GM19324 (cell line): ENCODE data around the gene PDE6H.

Experiments used
- ATAC-seq: cut with Tn5 transposase; IDR thresholded peaks from one replicate; pipeline ENCODE4 v1.9.1; 2021; ENCODE audit warnings: mild to moderate bottlenecking, moderate library complexity; ENCODE audit not compliant: unreplicated experiment, low FRiP score

The PDE6H gene

GRCh38 chr12:14965221-14965620 lies 7.6 kb upstream of the PDE6H start:
- no peak for ATAC-seq

DNA sequence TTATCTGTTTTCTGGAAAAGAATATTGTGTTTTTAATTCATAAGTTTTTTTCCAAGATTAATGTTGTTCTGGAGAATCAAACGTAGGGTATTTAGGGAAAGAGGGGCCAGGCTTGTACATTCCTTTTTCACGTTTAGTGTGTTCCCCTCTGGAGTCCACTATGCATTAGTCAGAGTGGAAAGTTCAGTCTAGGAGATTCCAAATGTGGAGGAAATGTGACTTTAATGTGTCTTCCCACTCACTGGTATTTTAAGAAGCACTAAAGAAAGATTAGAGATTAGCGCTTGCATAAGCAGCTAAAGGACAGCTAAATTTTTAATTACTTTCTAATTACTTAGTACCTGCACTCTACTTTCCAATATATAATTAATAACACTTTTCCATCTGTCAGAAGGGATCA lies 4.4 kb upstream of the PDE6H start:
- no peak for ATAC-seq

GRCh38 chr12:14970473-14970872 lies 2.4 kb upstream of the PDE6H start:
- ATAC-seq = no peak

DNA sequence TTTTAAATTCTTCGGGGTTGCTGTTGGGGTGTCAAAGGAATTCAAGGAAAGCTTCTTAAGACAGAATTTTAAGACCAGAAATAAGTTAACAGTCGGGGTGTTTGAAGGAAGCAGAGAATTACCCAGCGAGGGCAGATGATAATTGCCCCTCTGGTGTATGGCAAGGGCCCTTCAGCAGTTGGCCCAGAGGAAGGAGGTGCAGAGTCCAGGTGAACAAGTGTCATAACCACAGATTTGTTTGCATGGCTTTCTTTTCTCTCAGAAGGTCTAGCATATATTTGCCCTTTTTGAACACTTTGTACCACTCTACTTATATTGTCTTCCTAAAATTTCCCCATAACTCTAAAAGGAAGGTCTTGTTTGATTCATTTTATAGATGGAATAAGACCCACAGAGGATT lies 1.8 kb downstream of the PDE6H start:
- no peak for ATAC-seq

- no peak for ATAC-seq
These were observed 2.6 kb downstream of the PDE6H start for GRCh38 chr12:14975457-14975856.

DNA sequence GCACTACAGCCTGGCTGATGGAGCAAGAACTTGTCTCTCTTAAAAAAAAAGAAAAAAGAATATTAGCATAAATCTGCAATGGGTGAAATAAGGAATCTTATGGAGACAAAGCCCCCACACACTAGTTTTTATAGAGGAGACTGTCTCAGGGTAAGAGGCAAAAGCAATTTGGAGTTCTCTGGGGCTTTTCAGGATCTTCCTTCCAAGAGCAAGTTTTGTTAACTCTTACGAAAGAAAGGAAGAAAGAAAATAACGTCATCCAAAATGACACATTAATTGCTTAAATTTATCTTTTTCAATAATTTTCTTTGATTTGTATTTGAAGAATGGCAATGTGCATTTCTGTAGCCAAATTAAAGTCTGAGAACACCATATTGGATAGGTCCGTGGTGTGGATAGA lies 3.8 kb downstream of the PDE6H start:
- ATAC-seq = no peak

- no peak for ATAC-seq
These were observed 6.6 kb downstream of the PDE6H start for GRCh38 chr12:14979468-14979867.

DNA sequence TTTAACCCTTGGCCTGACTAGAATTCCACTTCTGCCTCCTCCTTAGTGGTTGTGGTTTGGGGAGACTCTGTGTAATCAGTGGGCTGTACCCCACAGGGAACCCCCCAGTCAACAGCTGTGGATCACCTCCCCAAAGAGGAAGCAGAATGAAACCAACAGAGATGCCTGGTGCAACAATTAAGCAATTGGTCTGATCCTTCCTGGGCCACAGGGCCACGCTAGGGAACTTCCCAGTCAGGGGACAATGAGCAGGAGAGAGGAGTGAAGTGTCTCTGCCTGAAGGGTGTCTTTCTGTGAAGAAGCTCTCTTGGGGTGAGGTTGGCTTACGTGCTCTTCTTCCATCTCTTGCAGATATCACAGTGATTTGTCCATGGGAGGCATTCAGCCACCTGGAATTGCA lies 8.2 kb downstream of the PDE6H start:
- ATAC-seq = no peak

GRCh38 chr12:14982562-14982961 lies 9.7 kb downstream of the PDE6H start:
- no peak for ATAC-seq

DNA sequence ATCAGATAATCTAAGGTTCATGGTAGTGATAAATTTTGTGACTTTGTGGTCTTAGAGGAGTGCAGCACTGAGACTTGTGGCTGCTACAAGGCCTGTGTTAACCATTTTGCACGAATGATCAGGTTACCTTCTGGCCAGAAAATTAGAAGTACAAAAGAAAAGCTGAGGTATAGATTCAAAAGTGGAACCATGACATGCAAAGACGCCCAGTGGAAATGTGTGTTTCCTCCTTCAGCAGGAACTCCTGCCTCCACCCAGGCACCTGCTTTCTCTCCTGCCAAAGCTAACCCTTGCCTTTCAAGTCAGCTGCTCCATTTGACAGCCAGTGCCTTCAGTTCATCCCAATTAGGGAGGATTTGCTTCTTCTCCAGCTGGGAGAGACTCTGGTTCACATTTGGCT lies 10.1 kb downstream of the PDE6H start:
- peak; percentile 68 for ATAC-seq

DNA sequence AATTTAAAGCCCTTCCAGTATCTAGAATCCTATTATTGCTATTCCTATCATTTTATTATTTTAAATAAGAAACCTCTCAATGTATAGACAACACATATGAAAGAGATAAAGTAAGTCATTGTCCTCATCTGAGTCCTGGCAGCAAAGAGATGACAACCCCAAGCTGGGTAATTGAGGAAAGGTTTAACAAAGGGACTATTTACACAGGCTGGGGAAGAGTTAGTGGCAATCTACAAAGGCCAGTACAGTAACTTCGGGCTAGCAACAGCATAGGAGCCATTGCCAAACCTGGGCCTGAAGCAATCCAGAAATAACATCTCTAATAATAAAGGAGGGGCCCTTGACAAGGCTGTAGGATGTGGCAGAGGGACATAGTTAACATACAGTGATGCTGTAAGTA lies 11.2 kb downstream of the PDE6H start:
- ATAC-seq = no peak

DNA sequence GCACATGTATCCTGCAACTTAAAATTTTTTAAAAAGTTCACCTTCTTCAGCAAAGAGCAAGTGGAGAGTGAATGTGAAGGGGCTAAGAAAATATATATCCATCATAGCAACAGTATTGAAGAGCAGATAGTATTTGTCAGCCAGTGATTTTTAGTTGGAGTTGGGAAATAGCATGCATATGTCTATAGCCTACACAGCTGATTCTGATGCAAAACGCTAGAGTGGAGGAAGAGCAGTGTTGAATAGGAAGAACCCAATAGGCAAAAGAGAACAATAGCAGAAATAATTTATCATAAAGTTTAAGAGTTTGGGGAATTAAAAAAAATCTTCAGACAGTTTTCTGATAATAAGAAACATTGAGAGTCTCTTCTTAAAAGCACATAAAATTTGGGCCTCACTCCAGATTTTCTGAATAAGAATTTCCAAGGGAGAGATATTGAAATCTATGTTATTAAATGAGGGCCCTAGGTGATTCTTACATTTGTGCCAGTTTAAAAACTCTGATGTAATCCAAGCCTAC lies 12.0 kb downstream of the PDE6H start:
- ATAC-seq = no peak

- ATAC-seq = no peak
These were observed 13.6 kb downstream of the PDE6H start for GRCh38 chr12:14986449-14986848.

- no peak for ATAC-seq
These were observed 15.2 kb downstream of the PDE6H start for GRCh38 chr12:14988035-14988434.

DNA sequence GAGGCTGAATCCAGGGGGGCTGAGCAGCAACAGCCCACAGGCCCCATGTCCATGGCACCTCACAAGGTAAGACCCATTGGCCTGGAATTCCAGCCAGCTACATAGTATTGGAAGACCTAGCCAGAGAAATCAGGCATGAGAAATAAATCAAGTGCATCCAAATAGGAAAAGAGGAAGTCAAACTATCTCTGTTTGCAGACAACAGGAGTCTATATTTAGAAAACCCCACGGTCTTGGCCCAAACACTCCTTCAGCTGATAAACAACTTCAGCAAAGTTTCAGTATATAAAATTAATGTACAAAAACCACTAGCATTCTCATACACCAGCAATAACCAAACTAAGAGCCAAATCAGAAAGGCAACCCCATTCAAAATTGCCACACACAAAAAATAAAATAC lies 16.9 kb downstream of the PDE6H start:
- ATAC-seq = no peak

GRCh38 chr12:14991069-14991468 lies 18.2 kb downstream of the PDE6H start:
- ATAC-seq = no peak

DNA sequence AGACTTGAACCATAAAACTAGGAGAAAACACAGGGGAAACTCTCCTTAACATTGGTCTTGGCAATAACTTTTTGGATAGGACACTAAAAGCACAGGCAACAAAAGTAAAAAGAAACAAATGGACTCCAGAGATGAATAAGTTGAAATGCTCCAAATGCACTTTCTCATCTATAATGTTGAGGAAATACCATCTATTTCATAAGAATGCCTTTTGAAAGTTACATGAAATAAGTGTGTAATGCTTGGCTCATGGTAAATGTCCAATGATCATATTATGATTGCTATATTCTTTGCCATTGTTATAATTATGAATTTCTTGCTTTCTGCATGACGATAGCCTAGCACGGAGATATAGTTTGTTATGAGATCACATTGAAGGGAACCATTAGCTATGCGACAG lies 19.8 kb downstream of the PDE6H start:
- no peak for ATAC-seq

- no peak for ATAC-seq
These were observed 20.3 kb downstream of the PDE6H start for GRCh38 chr12:14993117-14993516.

GRCh38 chr12:14993537-14994266 lies 20.9 kb downstream of the PDE6H start:
- ATAC-seq = no peak

DNA sequence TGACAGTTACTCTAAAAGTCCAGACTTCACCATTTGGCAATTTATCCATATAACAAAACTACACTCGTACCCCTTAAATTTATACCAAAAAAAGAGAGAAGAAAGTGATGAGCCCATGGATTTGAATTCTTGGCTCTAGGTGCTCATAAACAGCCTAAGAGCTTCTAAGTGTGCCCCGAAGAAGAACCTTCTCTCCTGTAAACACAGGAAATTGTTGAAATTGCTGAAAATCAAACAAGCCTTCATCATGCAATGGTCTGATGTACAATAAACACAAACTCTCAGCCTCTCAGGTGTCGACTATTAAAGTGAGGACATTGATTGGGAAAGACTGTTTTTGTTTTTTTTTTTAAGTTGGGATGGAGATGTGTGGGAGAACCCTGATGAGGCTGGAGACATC lies 21.8 kb downstream of the PDE6H start:
- no peak for ATAC-seq

- ATAC-seq = no peak
These were observed 23.0 kb downstream of the PDE6H start for GRCh38 chr12:14995583-14996425.

DNA sequence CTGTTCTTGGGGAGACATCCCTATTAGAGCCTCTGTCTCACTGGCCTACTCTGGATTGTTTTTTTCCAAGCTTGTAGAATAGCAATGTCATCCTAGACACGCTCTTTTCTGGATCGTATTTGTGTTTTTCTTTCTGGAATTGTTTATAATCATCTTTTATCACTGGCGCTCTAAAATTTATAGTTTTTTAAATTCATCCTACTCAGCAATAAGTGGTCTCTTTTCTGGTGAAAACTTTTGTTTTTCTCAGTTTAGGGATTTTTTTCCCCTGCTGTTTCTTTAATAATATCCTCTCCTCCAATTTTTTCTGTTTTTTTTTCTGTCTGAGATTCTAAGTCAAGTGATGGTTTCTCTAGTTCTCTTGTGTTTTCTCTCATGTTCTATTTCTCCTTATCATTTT lies 25.2 kb downstream of the PDE6H start:
- ATAC-seq = no peak
